Activated naive CD4-positive, alpha-beta T cell treated with anti-CD3 and anti-CD28 coated beads, Interleukin-2, amount 50 U/mL, for 24 hours (primary cell): Measurements from ENCODE around the gene FAM131C.
A peak's percentile ranks its signal among the peaks of the same experiment; 100 is the strongest.
"Not testable (repeated sequence)": the region's sequence is repeated elsewhere in the genome, so short reads cannot be mapped to it uniquely, and the experiment has no call there.

ENCODE experiments used
- H3K27ac Mint-ChIP-seq: one replicate; pipeline ENCODE4 v1.8.0; 2021; ENCODE audit warnings: mild to moderate bottlenecking, mixed read lengths
- H3K27me3 Mint-ChIP-seq: one replicate; pipeline ENCODE4 v1.8.0; 2021; ENCODE audit warnings: mixed read lengths
- H3K36me3 Mint-ChIP-seq: one replicate; pipeline ENCODE4 v1.8.0; 2021; ENCODE audit warnings: mixed read lengths
- H3K4me1 Mint-ChIP-seq: one replicate; pipeline ENCODE4 v1.8.0; 2021; ENCODE audit warnings: mixed read lengths
- H3K4me3 Mint-ChIP-seq: one replicate; pipeline ENCODE4 v1.8.0; 2021; ENCODE audit warnings: mild to moderate bottlenecking, mixed read lengths
- H3K9me3 Mint-ChIP-seq: one replicate; pipeline ENCODE4 v1.8.0; 2021; ENCODE audit warnings: mixed read lengths

FAM131C gene

DNA sequence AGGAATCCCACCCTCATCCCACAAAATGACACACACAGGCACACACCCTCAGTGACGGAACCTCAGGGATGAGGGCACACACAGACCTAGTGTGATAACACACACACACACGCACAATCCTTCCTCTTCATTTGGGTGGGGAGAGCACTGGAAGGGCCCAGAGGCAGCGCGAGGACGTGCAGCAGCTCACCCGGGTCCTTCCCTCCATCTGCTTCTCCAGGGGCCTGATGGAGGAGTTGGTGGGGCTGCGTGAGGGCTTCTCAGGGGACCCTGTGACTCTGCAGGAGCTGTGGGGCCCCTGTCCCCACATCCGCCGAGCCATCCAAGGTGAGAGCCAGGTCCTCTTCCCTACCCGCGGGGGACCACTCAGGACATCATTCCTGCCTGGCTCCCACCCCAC, 51.1 kb downstream of the FAM131C start:
- H3K27me3 Mint-ChIP-seq, result no peaks in the 10 kb centered on the region

DNA sequence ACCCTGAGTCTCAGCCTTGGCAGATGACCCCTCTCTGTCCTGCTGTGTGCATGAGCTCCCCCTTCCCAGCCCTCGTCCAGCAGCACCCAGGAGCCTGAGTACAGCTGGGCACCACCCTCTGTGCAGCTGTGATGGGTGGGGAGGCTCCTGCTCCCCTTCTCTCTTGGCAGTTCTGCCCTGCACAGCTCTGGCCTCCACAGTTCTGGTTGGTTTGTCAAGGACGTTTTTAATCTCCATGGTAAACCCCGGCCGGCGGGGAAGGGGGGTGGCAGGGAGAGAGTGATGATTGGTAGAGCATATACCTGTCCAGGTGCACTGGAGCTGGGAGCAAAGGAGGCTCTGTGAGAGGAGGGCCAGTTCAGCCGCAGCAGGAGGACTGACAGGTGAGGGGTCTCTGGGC, 51.8 kb downstream of the FAM131C start, which contains the start of gene CLCNKA:
TSS of gene CLCNKA (plus strand) at position 356 of the 400 bp plus-strand sequence. CDS start 584 bp downstream, outside the sequence.
- Mint-ChIP-seq H3K36me3 (no peaks in the 10 kb centered on the region), H3K4me3 (no peak within 1 kb of the TSS), H3K4me1 (no peaks in the 10 kb centered on the region), H3K27ac (no peak within 1 kb of the TSS), H3K9me3 (no peaks in the 10 kb centered on the region), H3K27me3 (no peaks in the 10 kb centered on the region)

More for the DNA sequence above, 51.1 kb downstream of the FAM131C start:
- no peak overlapping the region for H3K27ac Mint-ChIP-seq
- no peaks in the 10 kb centered on the region for H3K9me3 Mint-ChIP-seq
- no peaks in the 10 kb centered on the region for H3K36me3 Mint-ChIP-seq
- no peaks in the 10 kb centered on the region for H3K4me1 Mint-ChIP-seq
- no peak overlapping the region for H3K4me3 Mint-ChIP-seq

DNA sequence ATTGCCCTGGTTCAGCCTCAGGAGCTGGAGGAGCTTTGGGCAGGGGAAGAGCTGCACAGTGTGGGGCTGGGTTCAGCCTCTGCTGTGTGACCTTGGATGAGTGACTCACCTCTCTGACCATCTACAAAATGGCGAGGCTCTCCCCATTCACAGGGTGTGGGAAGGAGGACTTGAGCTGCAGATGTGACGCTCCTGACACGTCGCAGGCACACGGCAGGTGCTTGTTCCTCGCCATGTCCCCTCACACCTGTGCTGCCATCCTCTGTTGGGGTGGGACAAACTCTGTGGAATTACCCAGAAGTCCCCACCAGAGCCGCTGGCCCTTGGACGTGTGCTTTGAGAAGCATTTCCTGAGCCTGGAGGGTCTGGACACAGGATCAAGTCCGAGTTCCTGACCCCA, 52.6 kb downstream of the FAM131C start:
- H3K9me3 Mint-ChIP-seq, H3K27ac Mint-ChIP-seq, H3K4me3 Mint-ChIP-seq, H3K4me1 Mint-ChIP-seq, H3K27me3 Mint-ChIP-seq, H3K36me3 Mint-ChIP-seq: not testable (repeated sequence)

DNA sequence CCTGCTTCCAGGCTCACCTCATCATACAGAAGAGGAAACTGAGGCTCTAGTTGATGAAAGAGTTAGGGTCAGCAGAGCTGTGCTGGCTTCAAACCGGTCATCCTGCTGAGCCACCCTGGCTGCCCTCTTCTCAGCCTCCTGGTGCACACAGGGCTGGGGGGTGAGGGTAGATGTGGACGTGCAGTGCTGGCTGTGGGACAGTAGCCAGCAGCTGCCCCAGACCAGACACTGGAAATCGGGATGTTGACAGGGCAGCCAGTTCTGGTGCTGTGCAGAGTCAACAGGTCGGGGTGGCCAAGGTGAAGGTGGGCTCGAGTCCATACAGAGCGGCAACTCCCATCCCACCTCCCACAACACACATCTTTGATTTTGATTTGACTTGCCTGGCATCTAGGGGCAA, 53.1 kb downstream of the FAM131C start:
- Mint-ChIP-seq H3K4me1 (no peaks in the 10 kb centered on the region), H3K9me3 (no peaks in the 10 kb centered on the region), H3K27ac (no peak overlapping the region), H3K4me3 (no peak overlapping the region), H3K27me3 (no peaks in the 10 kb centered on the region), H3K36me3 (no peaks in the 10 kb centered on the region)

DNA sequence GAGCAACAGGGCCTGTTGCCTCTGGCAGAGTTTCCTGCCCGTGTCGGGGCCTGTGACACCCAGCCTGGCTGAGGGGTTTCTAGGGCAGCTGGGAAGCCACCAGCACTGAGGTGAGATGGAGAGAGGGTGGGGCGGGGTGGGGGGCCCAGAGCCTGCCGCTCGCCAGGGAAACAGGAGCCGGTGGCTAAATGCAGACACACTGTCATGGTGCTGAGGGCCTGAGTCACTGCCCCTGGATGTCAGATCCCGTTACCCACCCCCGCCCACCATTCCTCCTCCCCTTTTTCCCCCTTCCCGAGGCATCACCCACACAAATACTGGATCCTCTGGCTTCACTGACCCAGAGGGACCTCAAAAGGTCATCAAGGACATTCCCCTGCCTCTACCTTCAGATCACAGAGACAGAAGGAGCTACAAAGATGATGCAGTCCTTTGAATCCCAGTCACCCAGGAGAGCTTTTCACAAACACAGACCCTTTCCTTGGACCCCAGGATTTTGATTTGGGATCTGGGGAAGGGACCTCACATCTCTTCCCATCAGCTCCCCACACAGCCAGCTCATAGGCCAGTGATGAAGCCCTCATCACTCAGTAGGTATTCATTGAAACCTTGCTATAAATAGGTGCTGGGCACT, 53.7 kb downstream of the FAM131C start:
- Mint-ChIP-seq H3K9me3 (no peaks in the 10 kb centered on the region), H3K4me3 (no peak overlapping the region), H3K36me3 (no peaks in the 10 kb centered on the region), H3K4me1 (no peaks in the 10 kb centered on the region), H3K27ac (no peak overlapping the region), H3K27me3 (no peaks in the 10 kb centered on the region)

DNA sequence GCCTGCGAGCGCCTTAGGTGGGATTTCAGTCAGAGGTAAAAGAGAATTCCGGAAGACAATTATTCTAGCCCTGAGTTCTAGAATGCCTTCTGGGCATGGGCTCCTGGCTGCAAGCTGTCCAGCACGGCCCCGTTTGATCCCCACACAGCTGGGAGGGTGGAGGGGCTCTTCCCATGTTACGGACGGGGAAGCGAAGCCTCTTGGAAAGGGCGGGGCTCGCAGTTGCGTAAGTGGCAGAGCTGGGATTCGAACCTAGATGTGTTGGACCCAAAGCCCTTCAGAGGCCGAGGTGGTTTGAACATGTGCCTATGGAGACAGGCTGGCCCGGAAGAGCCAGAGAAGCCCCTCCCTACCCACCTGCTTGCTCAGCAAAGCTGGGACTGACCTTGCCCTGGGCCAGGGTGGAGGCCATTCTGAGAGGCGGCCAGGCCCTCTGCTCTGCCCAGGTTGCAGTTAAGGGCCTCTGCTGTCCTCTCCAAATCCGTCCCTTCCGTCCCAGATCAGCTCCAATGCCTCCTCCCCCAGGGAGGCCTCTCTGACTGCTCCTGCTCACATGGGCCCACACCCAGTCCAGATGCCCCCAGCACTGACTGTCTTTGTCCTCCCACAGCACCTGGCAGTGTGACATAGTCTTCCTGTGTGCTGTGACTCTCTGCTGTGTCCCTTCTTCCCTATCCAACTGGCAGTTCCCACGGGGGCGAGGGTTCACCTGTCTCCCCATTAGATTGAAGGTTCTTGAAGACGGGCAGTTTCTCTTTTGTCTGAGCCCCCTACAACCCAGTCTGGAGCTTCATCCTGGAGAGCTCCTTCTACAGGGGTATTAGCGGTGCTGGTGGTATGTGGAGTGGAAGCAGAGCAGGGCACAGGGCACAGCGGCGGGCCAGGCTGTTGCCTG, 54.5 kb downstream of the FAM131C start:
- Mint-ChIP-seq H3K4me3 (no peak overlapping the region), H3K9me3 (no peaks in the 10 kb centered on the region), H3K4me1 (no peaks in the 10 kb centered on the region), H3K27ac (no peak overlapping the region), H3K27me3 (no peaks in the 10 kb centered on the region), H3K36me3 (no peaks in the 10 kb centered on the region)

DNA sequence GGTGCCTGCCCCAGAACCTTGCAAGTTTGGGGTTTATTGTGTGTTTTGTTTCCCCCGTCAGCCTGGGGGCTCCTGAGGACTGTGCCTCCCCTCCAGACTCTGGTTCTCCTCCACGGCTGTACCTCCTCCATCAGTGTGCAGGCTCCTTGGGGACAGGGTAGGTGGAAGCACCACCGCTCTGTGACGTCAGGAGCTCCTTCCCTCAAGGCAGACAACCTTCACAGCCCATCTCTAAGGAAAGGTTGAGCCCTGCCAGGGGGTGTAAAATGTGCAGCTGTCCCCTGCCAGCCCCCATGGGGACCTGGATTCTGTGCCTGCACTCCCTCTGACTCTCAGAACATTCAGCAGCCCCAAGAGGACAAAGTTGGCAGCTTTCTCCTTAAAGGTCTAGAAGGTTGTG, 55.1 kb downstream of the FAM131C start:
- Mint-ChIP-seq H3K36me3 (no peaks in the 10 kb centered on the region), H3K4me1 (peaks cover 4% of the 10 kb centered on the region), H3K9me3 (no peaks in the 10 kb centered on the region), H3K27me3 (no peaks in the 10 kb centered on the region), H3K4me3 (no peak overlapping the region), H3K27ac (no peak overlapping the region)

DNA sequence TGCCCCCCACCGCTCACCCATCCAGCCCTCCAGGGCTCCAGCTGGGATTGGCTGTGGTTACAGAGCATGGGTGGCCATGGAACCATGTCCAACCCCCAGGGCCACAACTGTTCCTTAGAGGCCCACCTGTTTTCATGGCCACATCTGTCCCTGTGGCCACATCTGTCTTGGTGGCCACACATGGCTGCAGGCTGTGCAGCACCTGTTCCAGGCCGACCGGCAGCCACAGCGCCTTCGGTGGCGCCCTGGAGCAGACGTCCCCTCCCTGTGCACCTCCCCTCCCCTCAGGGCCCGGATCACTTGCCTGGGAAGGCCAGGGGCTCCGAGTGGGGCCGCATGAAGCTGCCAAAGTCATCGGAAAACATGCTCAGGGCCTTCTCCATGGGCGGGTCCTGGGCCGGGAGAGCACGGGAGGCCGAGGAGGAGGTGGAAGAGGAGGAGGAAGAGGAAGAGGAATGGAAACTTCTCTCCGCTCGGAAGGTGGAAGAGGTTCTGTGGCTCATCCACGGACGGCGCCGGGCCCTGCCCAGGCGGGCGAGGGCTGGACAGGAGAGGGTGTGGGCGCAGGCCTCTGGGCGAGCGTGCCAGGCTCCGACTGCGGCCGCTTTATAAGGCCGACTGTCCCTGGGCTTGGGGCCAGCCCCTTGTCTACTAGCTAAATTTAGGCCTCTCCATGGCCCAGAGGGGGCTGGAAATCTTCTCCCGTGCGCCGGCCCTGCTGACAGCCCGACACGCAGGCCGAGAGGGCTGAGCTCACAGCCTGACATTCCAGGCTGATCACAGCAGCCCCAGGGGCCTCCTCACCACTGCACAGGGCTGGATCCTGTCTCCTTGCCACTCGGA, 55.8 kb downstream of the FAM131C start, which contains the start of gene HSPB7:
TSS of gene HSPB7 (minus strand) at position 583 of the 843 bp plus-strand sequence. CDS start at position 503, 80 bp downstream.
- H3K4me3 Mint-ChIP-seq, result no peak within 1 kb of the TSS
- peak within 1 kb of the TSS; percentile 35 for H3K27ac Mint-ChIP-seq
- no peaks in the 10 kb centered on the region for H3K36me3 Mint-ChIP-seq
- peaks cover 4% of the 10 kb centered on the region for H3K4me1 Mint-ChIP-seq
- no peaks in the 10 kb centered on the region for H3K27me3 Mint-ChIP-seq
- no peaks in the 10 kb centered on the region for H3K9me3 Mint-ChIP-seq

DNA sequence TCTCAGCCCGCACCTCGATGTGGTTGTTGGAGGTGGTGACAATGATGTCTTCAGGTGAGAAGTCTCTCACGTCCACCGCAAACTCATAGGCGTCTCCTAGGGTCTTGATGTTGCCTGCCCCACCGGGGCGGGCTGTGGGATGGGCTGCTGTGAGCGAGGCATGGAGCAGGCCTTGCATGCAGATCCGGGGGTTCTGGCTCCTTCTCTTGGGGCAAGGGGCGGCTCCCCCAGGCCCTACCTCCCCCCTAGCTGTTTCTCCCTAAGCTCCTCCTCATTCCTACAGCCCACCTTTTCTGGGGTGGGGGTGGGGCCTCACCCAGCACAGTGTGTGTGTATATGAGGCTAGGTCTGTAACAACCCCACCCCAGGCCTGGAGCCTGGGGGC, 56.4 kb downstream of the FAM131C start:
- Mint-ChIP-seq H3K36me3 (no peaks in the 10 kb centered on the region), H3K4me3 (no peak overlapping the region), H3K27me3 (no peaks in the 10 kb centered on the region), H3K4me1 (peaks cover 8% of the 10 kb centered on the region), H3K27ac (no peak overlapping the region), H3K9me3 (no peaks in the 10 kb centered on the region)

DNA sequence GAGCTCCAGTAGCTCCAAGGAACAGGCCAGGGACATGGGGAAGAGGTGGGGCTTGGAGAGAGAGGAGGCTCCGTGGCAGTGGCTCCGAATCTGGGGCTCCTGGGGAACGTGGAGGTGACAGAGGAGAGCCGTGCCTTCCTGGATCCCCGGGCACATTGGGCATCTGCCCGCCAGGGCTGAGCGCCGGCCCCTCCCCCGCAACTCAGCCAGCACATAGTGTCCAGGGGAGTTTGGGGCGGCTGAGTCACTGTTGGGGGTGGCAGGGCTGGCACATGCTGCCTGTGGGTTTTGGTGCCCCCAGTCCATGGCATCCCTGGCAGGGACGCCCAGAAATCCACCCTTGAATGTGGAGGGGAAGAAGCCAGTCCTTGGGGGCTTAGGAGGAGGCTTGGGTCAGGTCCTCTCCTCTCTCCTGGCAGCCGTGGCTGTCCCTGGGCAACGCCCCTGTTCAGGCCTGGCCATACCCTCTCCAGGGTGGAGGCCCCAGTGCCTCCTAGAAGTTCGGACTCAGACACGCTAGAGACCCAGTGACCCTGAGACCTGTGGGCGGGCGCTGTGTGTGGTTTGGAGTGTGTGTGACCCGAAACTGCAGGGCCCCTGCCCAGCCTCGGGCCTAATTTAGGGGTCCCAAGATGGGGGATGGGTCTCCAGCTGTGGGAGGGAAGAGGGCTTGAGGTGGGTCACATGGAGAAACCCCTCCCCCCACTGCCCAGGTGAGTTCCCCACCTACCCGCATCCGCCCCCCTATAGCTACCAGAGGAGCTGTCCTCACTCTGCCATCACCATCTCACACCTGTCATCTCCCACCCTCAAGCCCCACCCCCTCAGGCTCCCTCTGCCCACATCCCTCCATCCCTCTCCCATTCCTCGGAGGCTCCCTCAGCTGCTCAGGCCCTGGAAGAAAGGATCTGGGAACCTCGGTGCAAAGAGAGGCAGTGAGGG, 57.2 kb downstream of the FAM131C start:
- Mint-ChIP-seq H3K27ac (no peak overlapping the region), H3K9me3 (no peaks in the 10 kb centered on the region), H3K4me3 (no peak overlapping the region), H3K27me3 (no peaks in the 10 kb centered on the region), H3K4me1 (peaks cover 8% of the 10 kb centered on the region), H3K36me3 (no peaks in the 10 kb centered on the region)

DNA sequence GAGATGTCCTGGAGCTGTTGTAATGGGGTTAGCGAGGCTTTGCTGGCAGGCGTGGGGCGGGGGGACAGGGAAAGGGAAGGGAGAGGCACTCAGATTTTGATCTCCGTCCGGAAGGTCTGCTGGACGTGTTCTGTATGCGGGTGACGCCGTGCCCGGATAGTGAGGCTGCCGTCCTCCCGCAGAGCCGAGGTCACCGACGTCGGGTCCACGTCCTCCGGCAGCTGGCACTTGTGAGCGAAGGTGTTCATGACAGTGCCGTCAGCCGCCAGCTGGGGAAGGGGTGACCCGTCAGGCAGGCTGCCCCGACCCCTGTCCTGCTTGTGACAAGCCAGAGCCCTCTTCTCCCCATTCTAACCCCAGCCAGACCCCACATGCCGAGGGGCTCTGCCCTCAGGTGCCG, 58.0 kb downstream of the FAM131C start:
- H3K4me1 Mint-ChIP-seq, result peaks cover 8% of the 10 kb centered on the region
- no peaks in the 10 kb centered on the region for H3K36me3 Mint-ChIP-seq
- no peaks in the 10 kb centered on the region for H3K27me3 Mint-ChIP-seq
- H3K9me3 Mint-ChIP-seq, result no peaks in the 10 kb centered on the region
- no peak overlapping the region for H3K4me3 Mint-ChIP-seq
- peak overlapping the region; percentile 1 for H3K27ac Mint-ChIP-seq

DNA sequence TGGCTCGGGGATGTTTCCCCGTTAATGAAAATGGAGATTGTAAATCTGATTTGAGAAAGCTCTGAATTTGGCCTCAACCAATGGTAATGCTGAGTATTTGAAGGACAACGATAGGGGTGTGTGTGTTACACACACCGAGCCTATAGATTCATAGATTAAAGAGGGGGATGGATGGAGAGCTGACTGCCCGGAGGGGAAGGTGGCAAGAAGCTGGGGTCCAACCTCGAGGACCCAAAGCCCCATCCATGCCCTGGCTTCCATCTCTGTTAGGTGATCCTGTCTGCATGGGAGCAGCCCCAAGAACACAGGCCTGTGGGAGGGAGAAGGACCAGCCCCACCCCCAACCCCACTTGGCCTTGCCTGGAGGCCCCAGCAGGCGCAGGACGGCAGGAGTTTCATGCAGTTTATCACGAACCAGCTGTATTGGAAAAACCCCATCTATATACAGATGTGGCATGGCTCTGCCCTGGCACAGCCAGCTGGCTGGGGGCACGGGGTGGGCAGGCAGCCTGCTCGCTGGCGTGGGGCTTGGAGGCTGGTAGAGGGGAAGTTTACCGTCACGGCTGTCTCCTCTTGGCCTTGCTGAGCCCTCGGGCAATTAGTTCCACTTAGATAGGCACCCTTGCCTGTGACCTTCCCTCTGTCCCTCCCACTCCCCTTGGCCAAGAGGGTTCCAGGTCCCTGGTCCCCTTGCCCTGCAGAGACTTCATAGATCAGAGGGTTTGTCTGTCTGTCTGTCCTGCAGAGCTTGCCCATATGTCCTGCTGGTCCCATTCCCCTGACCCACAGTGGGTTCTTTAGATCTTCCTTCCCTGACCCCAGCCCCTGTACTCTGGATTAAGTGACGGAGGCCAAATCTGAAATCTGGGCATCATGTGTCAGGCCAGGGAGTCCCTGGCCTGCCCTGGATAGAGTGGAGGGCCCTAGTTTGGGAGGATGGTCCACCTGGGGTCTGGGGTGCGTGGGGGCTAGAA, 58.7 kb downstream of the FAM131C start:
- Mint-ChIP-seq H3K27ac (no peak overlapping the region), H3K9me3 (no peaks in the 10 kb centered on the region), H3K4me1 (peaks cover 8% of the 10 kb centered on the region), H3K4me3 (no peak overlapping the region), H3K36me3 (no peaks in the 10 kb centered on the region), H3K27me3 (no peaks in the 10 kb centered on the region)

DNA sequence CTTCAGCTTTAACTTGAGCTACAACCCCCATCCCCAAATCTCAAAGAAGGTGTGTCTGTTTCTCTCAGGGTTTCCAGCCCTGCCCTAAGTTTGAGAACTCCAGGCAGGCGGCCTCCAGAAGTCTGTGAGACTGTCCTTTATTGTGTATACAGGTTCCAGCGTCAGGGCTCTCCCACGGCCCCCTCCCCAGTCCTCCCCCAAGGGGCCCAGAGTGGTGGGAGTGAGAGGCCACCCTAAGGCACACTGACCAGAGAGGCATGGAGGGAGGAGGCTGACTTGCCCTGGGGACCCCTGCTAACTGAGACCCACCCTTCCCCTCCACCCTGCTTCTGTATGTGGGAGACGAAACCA, 59.6 kb downstream of the FAM131C start:
- peaks cover 8% of the 10 kb centered on the region for H3K4me1 Mint-ChIP-seq
- no peaks in the 10 kb centered on the region for H3K27me3 Mint-ChIP-seq
- H3K9me3 Mint-ChIP-seq, result no peaks in the 10 kb centered on the region
- no peaks in the 10 kb centered on the region for H3K36me3 Mint-ChIP-seq
- H3K4me3 Mint-ChIP-seq, result no peak overlapping the region
- no peak overlapping the region for H3K27ac Mint-ChIP-seq
